ENCODE results near the gene HEBP1.

DNA sequence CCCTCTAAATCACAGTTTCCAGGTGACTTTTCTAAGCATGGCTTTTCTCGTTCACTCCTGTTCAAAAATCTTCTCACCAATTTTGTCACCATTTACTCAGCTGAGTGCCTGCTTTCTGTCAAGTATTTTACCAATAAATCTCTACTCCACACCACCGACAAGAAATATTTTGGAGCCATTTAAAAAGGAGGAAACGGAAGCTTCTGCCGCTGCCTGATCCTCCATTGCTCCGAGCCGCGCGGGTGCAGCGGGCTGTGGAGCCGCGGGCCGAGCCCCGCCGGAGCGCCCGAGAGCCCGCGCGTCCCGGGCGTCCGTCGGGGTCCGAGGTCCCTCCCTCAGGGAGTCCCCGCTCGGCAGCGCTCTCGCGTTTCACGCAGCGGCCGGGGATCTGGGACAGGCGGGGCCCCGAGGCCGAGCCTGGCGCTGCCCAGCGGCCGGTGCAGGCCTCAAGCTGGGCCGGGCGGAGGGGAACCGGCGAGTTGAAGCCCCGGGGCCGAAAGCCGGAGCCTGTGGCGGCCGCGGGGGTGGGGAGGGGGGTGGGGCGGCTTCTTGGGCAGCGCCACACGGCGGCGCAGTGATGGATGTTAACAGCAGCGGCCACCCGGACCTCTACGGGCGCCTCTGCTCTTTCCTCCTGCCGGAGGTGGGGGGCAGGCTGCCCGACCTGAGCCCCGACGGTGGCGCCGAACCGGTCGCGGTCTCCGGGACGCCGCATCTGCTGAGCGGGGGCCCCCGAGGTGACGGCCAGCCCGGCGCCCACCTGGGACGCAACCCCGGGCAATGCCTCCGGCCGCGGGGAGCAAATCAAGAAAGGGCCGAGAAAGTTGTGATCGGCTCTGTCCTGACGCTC, 1.1 kb upstream of the HEBP1 start:
- peak; percentile 30 to 48 (median 45) for TF ChIP-seq CTCF (IDR thresholded peaks at IDR 0.05)
- TF ChIP-seq POLR2A (IDR thresholded peaks at IDR 0.05; ENCODE audit: low read depth): no peak
- no peak for TF ChIP-seq POLR2AphosphoS5 (IDR thresholded peaks at IDR 0.05)
- TF ChIP-seq EP300 (IDR thresholded peaks at IDR 0.05): no peak

Measured in esophagus muscularis mucosa (tissue), 4 donors.